ENCODE results near the gene GALK2. TPM values are rescaled to one million over a fixed set of nuclear protein-coding genes. Genes with fewer than 3 reads are reported as not detected.

GALK2 gene
- total RNA-seq, 1 experiment from 2014 or later: 32.3 TPM

DNA sequence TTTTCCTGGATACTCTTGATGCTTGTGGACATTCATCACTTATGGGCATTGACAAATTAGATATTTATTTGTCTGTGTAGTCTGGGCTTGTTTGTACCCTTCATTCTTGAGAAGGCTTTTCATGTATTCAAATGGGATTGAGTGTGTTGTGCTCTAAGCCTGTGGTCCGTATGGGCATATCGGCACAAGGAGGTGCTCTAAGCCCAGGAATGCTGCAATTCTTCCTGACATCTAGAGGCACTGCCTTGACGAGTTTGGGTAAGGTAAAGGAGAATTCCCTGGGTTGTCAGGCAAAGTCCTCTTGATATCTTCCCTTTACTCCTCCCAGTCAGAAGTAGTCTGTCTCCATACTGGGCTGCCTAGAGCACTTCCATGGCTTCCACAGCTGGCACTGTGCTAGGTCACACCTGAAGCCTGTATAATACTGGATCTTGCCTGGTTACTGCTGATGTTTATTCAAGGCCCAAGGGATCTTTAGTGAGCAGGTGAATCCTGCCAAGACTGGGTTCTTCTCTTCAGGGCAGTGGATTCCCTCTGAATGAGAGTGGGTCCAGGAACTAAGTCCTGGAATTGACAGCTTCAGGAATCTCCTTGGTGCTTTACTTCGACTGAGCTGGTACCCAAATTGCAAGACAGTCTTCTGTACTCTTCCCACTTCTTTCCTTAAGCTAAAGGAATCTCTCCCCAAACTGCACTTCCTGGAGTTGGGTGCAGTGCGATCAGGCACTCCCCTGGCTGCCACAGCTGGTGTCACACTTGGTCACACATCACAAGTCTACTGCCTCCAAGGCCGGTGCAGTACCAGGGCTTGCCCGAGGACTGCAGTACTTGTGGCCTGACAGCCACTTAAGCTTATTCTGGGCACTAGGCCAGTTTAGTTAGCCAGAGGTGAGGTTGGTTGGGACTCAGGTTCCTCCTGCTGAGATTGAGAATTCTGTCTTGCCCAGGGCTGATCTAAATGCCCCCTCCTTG, 46.0 kb downstream of the GALK2 start:
- Histone ChIP-seq H3K4me3 (no peak overlapping the region), H3K27me3 (replicated peaks) (no peaks in the 10 kb centered on the region), H3K4me1 (replicated peaks) (no peaks in the 10 kb centered on the region), H3K27ac (no peak overlapping the region), H3K9me3 (replicated peaks) (no peaks in the 10 kb centered on the region), H3K36me3 (no peaks in the 10 kb centered on the region)
- DNase-seq (ENCODE audit: low read depth in 1 of 2, low spot score in 2 of 2): no peak

DNA sequence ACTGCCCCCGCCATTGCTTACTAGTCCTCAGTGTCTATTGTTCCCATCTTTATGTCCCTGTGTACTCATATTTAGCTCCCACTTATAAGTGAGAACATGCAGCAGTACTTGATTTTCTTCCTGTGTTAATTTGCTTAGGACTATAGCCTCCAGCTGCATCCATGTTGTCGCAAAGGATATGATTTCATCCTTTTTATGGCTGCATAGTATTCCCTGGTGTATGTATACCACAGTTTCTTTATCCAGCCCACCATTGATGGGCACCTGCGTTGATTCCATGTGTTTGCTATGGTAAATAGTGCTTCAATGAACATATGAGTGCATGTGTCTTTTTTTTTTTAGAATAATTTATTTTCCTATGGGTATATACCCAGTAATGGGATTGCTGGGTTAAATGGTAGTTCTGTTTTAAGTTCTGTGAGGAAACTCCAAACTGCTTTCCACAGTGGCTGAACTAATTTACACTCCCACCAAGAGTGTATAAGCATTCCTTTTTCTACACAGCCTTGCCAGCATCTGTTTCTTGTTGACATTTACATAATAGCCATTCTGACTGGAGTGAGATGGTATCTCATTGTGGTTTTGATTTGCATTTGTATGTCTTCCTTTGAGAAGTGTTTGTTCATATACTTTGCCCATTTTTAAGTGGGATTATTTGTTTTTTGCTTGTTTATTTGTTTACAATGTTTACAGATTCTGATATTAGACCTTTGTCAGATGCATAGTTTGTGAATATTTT, 53.7 kb downstream of the GALK2 start:
- no peak overlapping the region for H3K27ac ChIP-seq
- no peaks in the 10 kb centered on the region for H3K36me3 ChIP-seq
- peak in 1 of 2 experiments; percentile 28 for DNase-seq (ENCODE audit: low read depth in 1 of 2, low spot score in 2 of 2)
- H3K4me3 ChIP-seq: no peak overlapping the region
- H3K4me1 ChIP-seq (replicated peaks): peaks cover 11% of the 10 kb centered on the region; the same call in 1 of the 2 replicates
- H3K9me3 ChIP-seq (replicated peaks): no peaks in the 10 kb centered on the region
- H3K27me3 ChIP-seq (replicated peaks): no peaks in the 10 kb centered on the region

DNA sequence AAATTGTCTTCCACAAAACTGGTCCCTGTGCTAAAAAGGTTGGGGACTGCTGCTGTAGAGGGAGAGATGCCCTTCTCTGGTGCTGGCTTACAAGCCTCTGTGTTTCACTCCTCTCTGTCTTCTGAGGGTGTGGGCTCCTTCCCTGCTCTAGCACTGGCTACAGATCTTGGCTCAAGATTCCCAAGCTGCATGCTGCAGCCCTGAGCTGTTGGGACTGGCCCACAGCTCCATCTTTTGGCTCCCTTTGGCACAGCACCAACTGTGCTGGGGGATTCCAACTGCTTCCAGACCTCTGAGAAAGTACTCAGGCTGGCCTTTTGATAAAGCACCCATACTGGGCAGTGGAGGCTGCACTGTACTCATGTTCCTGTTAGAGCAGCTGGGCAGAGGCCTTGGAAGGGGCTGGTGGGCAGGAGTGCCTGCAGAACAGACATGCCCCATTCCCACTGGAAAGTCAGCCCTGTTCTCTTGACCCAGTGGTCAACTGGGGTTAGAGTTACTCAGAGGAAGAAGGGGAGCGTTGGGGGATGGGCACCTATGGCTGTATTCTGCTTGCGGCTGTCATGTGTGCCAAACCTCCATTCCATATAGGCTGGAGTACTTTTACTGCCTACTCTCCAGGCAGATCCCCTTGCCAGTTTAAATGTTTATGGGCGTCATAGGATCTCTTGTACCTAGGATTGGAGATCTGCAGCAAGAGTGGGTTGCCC, 55.7 kb downstream of the GALK2 start:
- peak; percentile 17 to 52 for DNase-seq (ENCODE audit: low read depth in 1 of 2, low spot score in 2 of 2)
- H3K27me3 ChIP-seq (replicated peaks): no peaks in the 10 kb centered on the region

DNA sequence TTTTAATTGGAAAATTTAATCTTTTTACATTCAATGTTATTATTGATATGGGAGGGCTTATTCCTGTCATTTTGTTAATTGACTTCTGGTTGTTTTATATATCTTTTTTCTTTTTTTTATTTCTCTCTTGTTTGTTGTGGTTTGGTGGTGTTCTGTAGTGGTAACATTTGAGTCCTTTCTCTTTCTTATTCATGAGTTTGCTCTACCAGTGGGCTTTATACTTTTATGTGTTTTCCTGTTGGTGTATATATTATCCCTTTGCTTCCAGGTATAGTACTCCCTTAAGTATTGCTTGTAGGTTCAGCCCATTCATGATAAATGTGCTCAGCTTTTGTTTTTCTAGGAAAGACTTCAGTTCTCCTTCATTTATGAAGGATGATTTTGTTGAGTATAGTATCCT, 57.6 kb downstream of the GALK2 start:
- Histone ChIP-seq H3K9me3 (replicated peaks) (peaks cover 3% of the 10 kb centered on the region; the same call in 1 of the 2 replicates), H3K4me1 (replicated peaks) (peaks cover 11% of the 10 kb centered on the region; the same call in 1 of the 2 replicates), H3K27ac (no peak overlapping the region), H3K27me3 (replicated peaks) (no peaks in the 10 kb centered on the region), H3K36me3 (0 out of 2 replicates have a peak, but pooled peaks cover 2% of the 10 kb centered on the region), H3K4me3 (no peak overlapping the region)
- DNase-seq (ENCODE audit: low read depth in 1 of 2, low spot score in 2 of 2): no peak

More for the DNA sequence above, 55.7 kb downstream of the GALK2 start:
- no peak overlapping the region for H3K27ac ChIP-seq
- peaks cover 11% of the 10 kb centered on the region; the same call in 1 of the 2 replicates for H3K4me1 ChIP-seq (replicated peaks)
- 0 out of 2 replicates have a peak, but pooled peaks cover 3% of the 10 kb centered on the region for H3K9me3 ChIP-seq (replicated peaks)
- no peaks in the 10 kb centered on the region for H3K36me3 ChIP-seq
- H3K4me3 ChIP-seq: no peak overlapping the region

DNA sequence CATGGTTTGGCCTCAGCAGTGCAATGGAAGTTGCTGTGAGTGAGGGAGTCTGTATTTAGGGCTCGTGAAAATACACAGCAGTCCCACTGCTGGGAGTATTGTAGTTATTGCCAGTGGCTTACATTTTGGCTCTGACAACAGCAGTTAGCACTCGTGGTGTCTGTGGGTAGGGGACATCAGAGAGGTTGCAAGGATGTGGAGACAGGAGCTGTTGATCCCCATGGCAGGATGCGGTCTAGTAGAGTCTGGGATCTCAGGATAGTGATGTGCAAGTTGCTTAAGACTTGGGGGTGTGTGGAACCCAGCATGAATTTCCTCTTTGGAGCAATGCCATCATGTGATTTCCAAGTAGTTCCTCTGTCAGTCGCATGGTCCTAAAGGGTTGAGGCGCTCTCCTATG, 59.9 kb downstream of the GALK2 start:
- H3K9me3 ChIP-seq (replicated peaks): peaks cover 3% of the 10 kb centered on the region; the same call in 1 of the 2 replicates

DNA sequence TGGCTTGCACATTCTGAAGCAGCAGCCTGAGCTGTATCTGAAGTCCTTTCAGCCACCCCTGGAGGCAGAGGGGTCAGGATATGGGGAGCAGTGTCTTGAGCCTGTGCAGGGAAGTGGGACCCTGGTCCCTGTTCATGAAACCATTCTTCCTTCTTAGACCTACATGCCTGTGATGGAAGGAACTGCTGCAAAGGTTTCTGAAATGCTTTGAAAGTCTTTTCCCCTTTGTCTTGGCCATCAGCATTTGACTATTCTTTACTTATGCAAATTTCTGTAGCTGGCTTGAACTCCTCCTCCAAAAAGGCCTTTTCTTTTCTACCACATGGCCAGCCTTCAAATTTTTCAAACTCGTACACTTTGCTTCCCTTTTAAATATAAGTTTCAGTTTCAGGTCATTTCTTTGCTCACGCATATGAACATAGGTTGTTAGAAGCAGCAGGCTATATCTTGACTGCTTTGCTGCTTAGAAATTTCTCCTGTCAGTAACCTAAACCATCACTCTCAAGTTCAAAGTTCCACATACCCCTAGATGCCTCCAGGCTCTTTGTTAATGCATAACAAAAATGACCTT, 62.3 kb downstream of the GALK2 start:
- no peak overlapping the region for H3K27ac ChIP-seq
- DNase-seq (ENCODE audit: low read depth in 1 of 2, low spot score in 2 of 2): no peak
- H3K27me3 ChIP-seq (replicated peaks): no peaks in the 10 kb centered on the region
- H3K36me3 ChIP-seq: 0 out of 2 replicates have a peak, but pooled peaks cover 2% of the 10 kb centered on the region
- peaks cover 8% of the 10 kb centered on the region; the same call in 1 of the 2 replicates for H3K4me1 ChIP-seq (replicated peaks)
- H3K4me3 ChIP-seq: no peak overlapping the region
- H3K9me3 ChIP-seq (replicated peaks): peaks cover 3% of the 10 kb centered on the region; the same call in 1 of the 2 replicates

More for the DNA sequence above, 59.9 kb downstream of the GALK2 start:
- H3K27ac ChIP-seq: no peak overlapping the region
- no peaks in the 10 kb centered on the region for H3K27me3 ChIP-seq (replicated peaks)
- no peak overlapping the region for H3K4me3 ChIP-seq
- no peaks in the 10 kb centered on the region for H3K4me1 ChIP-seq (replicated peaks)
- no peak for DNase-seq (ENCODE audit: low read depth in 1 of 2, low spot score in 2 of 2)
- H3K36me3 ChIP-seq: 0 out of 2 replicates have a peak, but pooled peaks cover 2% of the 10 kb centered on the region

DNA sequence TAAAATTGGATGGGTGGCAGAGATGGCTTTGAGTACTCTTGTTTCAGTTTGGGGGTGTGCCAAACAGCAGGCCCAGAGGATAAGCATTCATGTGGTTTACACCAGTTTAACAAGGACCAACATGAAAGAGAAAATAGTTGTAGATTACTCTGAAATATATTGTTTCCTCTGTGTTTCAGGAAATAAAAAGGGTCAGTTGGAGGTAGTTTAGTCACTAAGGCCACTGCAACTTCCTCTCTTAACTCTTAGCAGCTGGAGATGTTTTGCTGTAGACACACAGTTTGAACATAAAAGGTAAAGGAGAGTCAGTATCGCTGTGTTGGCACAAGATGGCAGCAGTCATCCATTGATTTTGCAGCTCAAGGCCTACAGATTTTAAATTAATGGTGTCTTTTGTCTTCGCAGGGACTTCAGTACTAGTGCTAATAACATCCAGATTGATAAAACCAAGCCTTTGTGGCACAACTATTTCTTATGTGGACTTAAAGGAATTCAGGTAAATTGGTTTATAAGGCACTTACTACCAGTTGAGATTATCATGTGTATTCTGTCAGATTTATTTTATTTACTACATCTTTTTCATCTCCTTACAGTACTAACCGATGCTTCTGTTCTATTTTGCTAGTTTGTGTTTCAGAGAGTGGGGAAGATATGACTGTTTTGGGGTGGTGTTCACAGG, 65.5 kb downstream of the GALK2 start:
- H3K4me3 ChIP-seq: no peak overlapping the region
- peaks cover 8% of the 10 kb centered on the region; the same call in 1 of the 2 replicates for H3K4me1 ChIP-seq (replicated peaks)
- no peaks in the 10 kb centered on the region; the same call in 1 of the 2 replicates for H3K9me3 ChIP-seq (replicated peaks)
- no peaks in the 10 kb centered on the region for H3K27me3 ChIP-seq (replicated peaks)
- peaks cover 6% of the 10 kb centered on the region for H3K36me3 ChIP-seq
- H3K27ac ChIP-seq: no peak overlapping the region
- DNase-seq (ENCODE audit: low read depth in 1 of 2, low spot score in 2 of 2): peak; percentile 58 to 61

DNA sequence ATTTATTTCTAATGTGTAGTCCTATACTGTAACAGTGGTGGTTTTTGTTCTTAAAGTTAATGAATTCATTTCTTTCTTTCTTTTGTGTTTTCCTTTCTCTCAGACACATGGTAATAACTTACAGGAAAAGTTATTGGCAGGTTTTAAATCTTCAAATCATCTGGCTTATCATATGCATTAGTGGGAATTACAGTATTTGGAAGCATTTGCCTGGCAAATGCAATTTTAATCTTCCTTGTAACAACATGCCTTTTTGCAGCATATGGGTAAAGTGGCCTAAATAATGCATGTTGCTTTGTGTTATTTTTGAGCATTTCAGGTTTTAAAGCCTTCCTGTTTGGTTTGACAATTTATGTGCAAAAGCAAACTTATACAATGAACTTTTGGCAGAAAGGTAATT, 66.8 kb downstream of the GALK2 start:
- DNase-seq (ENCODE audit: low read depth in 1 of 2, low spot score in 2 of 2): no peak
- Histone ChIP-seq H3K36me3 (peaks cover 4% of the 10 kb centered on the region), H3K9me3 (replicated peaks) (no peaks in the 10 kb centered on the region; the same call in 1 of the 2 replicates), H3K4me3 (no peak overlapping the region), H3K27me3 (replicated peaks) (no peaks in the 10 kb centered on the region), H3K4me1 (replicated peaks) (peaks cover 8% of the 10 kb centered on the region; the same call in 1 of the 2 replicates), H3K27ac (no peak overlapping the region)

DNA sequence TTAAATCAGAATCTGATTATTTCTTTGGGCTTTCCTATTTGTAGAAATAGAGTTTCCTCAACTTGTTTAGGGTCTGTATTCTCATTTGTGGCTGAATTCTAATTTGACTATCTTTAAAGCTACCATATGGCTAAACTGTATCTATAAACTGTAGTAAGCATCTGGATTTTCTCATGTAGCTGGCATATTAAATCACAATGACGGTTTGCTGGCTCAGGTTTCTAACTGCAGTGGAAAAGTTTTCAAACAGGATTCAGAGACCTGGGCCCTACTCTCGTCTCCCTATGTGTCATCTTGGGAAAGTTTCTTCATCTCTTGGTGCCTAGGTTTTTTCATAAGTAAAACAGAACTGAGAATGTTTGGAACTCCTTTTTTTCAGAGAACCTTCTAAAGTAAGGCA, 68.3 kb downstream of the GALK2 start:
- no peaks in the 10 kb centered on the region for H3K27me3 ChIP-seq (replicated peaks)
- H3K27ac ChIP-seq: no peak overlapping the region
- DNase-seq (ENCODE audit: low read depth in 1 of 2, low spot score in 2 of 2): no peak
- H3K9me3 ChIP-seq (replicated peaks): no peaks in the 10 kb centered on the region
- no peak overlapping the region for H3K4me3 ChIP-seq
- H3K4me1 ChIP-seq (replicated peaks): peaks cover 20% of the 10 kb centered on the region
- peaks cover 8% of the 10 kb centered on the region for H3K36me3 ChIP-seq

DNA sequence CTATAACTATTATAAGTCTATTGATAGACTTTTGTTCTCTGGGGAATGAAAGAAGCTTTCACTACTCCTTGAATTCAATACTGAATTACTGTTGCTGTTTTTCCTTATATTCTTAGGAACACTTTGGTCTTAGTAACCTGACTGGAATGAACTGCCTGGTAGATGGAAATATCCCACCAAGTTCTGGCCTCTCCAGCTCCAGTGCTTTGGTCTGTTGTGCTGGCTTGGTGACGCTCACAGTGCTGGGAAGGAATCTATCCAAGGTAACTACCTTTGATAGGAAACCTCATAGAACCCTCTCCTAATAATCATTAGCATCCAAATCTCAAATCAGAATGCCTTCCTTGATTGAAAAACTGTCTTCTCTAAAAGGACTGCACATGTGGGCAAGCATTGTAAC, 69.1 kb downstream of the GALK2 start:
- Histone ChIP-seq H3K27me3 (replicated peaks) (no peaks in the 10 kb centered on the region), H3K27ac (no peak overlapping the region), H3K4me3 (no peak overlapping the region), H3K9me3 (replicated peaks) (no peaks in the 10 kb centered on the region), H3K36me3 (peaks cover 10% of the 10 kb centered on the region), H3K4me1 (replicated peaks) (peaks cover 20% of the 10 kb centered on the region)
- DNase-seq (ENCODE audit: low read depth in 1 of 2, low spot score in 2 of 2): no peak

DNA sequence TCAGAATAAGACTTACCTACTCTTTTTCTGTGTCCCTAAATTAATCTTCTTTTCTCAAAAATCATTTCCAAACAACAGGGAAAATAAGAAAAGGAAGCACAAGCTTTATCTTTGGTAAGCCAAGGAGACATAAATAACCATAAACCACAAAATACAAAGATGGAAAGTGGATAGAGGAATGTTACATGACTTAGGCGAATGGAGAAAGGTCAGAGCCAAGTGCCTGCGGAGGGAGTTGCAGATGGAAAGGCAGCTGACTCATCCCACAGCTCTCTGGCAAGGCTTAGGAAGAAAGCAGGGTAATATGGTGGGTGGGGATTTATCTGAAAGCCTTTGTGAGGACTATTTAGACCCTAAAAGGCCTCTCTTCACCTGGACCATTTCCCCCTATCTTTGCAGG, 72.8 kb downstream of the GALK2 start:
- Histone ChIP-seq H3K27me3 (replicated peaks) (no peaks in the 10 kb centered on the region), H3K4me1 (replicated peaks) (peaks cover 12% of the 10 kb centered on the region), H3K4me3 (no peak overlapping the region), H3K27ac (no peak overlapping the region), H3K9me3 (replicated peaks) (no peaks in the 10 kb centered on the region), H3K36me3 (peaks cover 10% of the 10 kb centered on the region)
- peak in 1 of 2 experiments; percentile 26 for DNase-seq (ENCODE audit: low read depth in 1 of 2, low spot score in 2 of 2)

DNA sequence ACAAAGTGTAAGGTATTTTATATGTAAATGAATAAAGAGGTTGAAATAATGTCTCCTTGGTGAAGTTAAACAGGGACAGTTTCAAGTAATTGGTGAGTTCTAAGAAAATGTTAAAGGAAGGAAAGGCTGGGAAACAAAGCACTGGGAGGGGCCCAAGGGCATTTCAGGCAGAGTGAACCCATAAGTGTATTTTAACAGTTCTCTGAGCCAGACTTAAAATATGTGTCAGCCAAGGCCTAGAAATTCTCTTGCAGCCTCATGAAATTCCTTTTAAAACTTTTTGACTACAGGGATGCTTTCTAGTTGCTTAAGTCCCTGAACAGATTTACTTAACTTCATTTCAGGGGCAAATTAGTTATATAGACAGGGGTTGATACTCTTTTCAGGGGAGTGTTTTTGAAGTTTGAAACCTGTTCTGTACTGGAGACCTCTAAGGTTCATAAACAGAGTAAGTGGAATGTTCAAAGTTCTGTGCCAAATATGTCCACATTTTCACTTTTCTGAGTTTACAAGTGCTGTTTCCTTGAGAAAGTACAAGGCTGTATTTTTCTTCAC, 77.6 kb downstream of the GALK2 start:
- H3K4me1 ChIP-seq (replicated peaks): peaks cover 6% of the 10 kb centered on the region
- no peaks in the 10 kb centered on the region for H3K9me3 ChIP-seq (replicated peaks)
- H3K27me3 ChIP-seq (replicated peaks): no peaks in the 10 kb centered on the region
- no peak overlapping the region for H3K27ac ChIP-seq
- peaks cover 6% of the 10 kb centered on the region; the same call in 1 of the 2 replicates for H3K36me3 ChIP-seq
- DNase-seq (ENCODE audit: low read depth in 1 of 2, low spot score in 2 of 2): no peak
- H3K4me3 ChIP-seq: no peak overlapping the region
